ENCODE measurements around the gene IMPA2.

IMPA2 gene

GRCh38 chr18:12009581-12010140 lies 28.4 kb downstream of the IMPA2 start:
- FAIRE-seq = no peak

GRCh38 chr18:12010187-12010802 lies 29.0 kb downstream of the IMPA2 start:
- FAIRE-seq = no peak

DNA sequence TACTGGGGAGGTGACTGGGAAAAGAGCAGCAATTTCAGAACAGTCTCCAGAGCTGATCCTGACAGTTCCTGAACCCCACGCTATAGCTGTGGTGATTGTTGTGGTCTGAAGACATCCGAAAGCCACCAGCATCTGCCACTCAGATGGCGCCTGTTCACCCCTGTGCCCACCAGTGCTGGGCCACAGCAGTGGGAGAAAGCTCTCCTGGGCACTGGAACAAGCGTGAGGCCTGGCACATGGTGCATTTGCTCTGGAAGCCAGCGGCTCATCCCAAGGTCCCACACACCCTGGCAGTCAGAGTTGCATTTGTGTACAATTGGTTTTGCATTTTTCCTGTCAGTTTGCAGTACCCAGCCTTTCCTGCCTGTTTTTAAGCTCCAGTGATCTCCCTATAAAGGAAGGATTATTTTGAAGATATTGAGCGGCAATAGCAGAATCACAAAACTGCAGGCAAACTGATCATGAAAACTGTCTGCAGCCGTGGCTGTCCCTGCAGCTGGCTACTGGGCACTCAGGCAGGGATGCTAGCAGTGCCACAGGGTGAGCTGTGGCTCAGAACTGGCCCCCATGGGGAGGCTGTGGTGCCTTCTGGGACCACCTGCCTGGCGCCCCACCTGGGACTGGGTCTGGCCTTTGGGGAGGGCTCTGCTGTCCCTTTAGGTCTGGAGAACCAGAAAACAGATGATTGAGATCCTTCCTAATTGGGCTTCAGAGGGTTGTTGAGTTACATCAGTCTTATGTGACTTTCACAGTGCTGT lies 30.1 kb downstream of the IMPA2 start:
- FAIRE-seq = no peak

DNA sequence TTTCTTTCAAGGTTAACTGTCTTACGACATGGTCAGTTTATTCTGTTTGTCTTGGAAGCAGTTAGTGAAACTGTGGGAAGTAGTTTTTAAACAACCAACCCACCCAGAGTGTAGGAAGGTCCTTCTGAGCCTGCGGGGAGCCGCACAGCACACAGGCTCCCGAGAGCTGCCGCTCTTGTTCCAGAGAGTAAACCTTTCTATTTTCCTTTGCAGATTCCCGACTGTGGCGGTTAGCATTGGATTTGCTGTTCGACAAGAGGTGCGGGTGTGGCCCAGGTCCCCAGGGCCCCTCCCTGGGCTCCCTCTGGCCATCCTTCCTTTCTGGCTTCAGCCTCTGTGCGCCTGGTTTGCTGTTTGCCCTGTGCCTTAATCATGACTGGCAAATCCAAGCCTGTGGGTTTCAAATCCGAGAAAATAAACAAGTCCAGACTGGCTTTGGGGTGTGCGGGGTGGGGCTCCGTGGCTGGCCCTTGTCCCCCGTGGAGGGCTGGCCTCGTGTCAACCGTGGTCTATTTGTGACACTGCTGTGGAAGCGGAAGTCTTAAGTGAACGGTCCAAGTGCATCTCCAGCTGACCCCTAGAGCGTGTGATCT lies 30.7 kb downstream of the IMPA2 start:
- no peak for FAIRE-seq

DNA sequence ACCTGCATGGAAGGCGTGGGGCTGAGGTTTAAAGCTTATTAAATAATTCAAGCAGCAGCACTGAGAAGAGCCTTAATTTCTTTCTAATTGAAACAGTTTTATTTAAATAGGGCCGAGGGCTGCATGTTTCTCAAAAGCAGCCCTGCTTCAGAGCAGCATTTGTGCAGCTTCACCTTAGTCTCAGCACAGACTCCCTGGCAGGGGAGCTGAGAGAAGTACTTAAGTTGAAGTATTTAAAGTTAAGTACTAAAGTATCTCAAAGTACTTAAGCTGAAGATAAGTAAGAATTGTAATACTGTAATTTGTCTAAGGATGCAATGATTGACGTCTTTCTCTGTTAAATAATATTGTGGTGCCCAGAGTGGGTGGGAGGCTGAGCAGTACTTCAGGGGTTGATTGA lies 31.4 kb downstream of the IMPA2 start:
- no peak for FAIRE-seq

DNA sequence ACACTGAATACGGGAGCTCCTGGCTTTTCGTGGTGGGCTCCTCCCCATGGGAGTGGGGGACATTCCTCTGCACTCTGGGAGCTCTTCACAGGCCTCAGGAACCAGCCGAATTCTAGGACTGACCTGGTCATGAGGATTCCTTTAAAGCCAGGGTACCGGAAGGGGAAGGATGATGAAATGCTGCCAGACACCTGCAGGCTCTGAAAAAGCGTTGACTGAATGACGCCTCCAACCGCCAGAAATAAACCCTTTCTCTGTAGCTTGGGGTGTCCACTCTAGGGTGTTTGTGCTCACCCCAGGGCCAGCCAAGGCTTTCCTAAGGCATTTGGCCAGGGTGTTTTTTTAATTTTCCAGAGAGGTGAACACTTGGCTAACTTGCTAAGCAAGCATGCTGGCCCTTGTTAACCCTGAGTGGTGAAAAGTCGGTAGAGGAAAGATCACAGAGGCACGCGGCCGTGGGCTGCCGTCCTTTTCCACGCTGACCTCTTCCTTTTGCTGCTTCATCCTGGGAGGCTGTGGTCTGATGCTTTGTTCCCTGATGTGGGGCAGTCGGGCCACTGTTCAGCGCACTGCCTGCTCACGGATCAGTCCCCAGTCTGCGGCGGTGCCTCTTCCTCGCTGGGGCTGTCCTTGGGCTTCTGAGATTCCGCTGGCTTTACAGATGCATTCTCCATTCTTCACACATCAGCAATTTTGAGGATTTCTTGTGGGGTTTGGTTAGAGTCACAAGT lies 32.0 kb downstream of the IMPA2 start:
- no peak for FAIRE-seq

GRCh38 chr18:12014086-12014485 lies 32.8 kb downstream of the IMPA2 start:
- no peak for FAIRE-seq

DNA sequence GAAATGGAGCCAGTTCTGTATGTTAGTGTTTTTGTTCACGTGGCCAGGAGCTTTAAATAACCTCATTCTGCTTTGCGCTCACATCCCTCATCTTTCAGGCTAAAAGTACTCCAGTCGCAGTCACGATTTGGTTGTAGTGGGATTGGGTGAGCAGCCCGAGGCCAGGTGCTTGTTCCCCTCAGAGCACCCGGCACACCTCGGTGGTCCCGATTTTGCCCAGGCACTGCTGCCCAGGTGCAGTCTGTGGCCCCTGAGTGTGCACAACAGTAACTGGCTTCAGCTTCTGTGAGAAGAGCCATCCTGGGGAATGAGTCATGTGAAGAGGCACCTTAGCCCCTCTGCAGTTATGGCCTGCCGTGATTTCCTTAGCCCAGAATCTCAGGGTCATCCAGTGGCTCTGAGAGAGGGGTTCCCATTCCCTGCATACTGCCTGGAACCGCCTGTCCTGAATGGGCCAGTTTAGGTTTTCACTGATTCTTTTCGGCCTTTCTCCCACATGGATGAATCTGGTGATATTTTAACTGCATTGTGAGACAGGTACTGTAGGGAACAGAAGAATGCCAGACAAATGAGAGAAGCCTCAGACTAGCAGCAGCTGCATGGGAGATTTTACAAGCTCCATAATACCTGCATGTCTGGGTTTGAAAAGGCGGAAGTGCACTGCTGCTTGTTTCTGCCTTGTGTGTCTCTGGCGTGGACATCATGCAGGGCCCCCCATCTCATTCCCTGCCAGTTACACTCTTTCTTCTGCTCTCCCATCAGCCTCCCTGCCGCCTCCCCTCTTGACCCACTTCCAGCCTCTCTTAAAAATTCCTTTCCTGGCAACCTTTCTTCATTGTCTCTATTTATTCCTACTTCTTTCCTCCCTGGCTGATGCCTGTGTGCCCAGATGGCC lies 33.5 kb downstream of the IMPA2 start:
- FAIRE-seq = no peak

GRCh38 chr18:12015416-12016062 lies 34.2 kb downstream of the IMPA2 start:
- FAIRE-seq = no peak

GRCh38 chr18:12017081-12017480 lies 35.8 kb downstream of the IMPA2 start:
- FAIRE-seq = no peak

DNA sequence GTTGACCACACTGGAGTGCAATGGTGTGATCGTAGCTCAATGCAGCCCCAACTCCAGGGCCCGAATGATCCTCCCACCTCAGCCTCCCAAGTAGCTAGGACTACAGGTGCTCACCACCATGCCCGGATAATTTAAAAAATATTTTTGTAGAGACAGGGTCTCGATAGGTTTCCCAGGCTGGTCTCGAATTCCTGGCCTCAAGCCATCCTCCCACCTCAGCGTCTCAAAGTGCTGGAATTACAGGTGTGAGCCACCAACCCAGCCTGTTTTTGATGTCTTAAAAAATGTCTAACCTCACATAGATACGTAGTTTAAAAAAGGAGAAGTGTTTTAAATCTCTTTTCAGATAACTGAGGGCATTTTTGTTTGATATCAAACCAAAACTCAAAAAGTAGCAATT lies 37.6 kb downstream of the IMPA2 start:
- FAIRE-seq = no peak

- FAIRE-seq = no peak
Observed at GRCh38 chr18:12021077-12021476, 39.8 kb downstream of the IMPA2 start.

DNA sequence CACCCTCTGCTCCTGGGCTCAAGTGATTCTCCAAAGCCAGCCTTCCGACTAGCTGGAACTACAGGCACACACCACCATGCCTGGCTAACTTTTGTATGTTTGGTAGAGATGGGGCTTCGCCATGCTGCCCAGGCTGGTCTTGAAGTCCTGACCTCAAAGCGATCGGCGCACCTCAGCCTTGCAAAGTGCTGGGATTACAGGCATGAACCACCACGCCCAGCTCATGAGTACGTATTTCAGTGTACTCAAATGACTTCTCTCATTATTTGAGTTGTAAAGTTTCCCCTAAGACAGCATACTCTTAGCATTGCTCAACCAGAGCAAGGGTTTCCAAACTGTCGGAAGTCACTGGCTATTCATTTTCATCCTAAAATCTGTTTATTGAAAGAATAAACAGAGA lies 40.3 kb downstream of the IMPA2 start:
- no peak for FAIRE-seq

GRCh38 chr18:12023375-12023774 lies 42.1 kb downstream of the IMPA2 start:
- no peak for FAIRE-seq

DNA sequence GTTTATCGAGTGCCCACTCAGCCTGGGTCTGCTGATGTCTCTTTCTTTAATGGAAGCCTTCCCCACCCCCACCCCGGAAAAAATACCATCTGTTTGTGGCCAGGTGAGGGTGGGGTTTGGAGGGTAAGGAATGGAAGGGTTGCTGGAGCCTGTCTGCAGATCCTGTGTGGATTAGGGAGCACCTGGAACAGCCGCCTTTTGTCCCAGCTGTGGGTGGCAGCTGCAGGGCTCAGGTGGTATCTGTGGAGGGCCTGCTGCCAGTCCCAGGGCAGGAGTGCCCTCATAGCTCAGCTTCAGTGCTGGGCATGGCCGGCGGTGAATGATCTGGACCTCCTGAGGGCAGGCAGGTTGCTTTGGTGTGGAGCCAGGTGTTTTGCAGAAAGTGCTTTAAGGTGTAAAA lies 45.3 kb downstream of the IMPA2 start:
- FAIRE-seq = no peak

GRCh38 chr18:12027046-12027445 lies 45.7 kb downstream of the IMPA2 start:
- FAIRE-seq = no peak

DNA sequence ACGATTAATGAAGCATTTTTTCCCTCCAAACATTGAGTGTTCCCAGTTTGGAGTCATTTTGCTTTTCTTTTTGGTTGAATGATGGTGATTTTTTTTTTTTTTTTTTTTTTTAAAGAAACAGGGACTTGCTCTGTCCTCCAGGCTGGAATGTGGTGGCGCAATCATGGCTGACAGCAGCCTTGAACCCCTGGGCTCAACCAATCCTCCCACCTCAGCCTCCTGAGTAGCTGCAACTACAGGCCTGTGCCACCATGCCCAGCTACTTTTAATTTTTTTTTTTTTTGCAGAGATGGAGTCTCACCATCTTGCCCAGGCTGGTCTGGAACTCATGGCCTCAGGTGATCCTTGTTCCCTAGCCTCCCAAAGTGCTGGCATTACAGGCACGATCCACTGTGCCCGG lies 46.2 kb downstream of the IMPA2 start:
- FAIRE-seq = no peak

- FAIRE-seq = no peak
Observed at GRCh38 chr18:12028040-12028628, 46.8 kb downstream of the IMPA2 start.

DNA sequence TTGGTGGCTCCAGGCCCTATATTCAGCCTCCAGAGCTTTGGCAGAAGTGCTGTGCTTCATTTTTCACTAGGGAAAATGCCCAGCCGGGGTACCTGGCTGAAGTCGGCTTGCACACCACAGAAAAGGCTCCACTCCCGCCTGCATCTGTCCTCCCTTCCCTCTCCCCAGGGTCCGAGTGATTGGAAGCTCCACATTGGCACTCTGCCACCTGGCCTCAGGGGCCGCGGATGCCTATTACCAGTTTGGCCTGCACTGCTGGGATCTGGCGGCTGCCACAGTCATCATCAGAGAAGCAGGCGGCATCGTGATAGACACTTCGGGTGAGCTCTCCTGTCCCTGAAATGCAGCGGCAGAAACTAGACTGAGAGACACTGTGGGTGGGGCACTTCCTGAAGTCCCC lies 47.4 kb downstream of the IMPA2 start:
- no peak for FAIRE-seq

DNA sequence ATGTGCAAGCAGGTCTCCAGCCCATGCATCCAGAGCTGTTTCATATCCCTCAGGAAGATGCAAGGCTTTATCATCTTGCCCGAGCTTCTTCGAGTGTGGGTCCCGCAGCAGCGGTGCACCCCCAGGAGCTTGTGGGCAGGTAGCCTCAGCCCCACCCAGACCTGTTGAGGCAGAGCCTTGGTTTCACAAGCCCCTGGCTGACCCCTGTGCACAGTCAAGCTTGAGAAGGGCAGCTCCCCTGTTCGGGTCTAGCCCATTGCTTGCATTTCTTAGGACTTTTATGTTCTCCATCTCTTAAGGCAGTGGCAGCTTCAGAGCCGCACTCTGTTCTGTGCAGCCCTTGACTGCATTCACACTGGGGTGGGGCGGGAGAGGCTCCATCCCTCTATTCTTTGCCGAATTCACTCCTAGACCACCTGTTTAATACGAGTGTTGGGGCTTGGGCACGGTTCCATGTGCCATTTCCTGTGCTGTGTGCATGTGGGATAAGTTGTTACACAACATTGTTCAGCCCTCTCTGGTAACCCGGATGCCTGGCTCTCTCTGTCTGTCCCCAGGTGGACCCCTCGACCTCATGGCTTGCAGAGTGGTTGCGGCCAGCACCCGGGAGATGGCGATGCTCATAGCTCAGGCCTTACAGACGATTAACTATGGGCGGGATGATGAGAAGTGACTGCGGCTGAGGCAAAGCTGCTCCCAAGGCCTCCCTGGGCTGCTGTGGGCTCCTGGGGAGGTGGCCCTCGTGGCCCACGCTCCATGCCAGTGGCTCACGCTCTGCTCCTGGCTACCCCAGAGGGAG lies 48.7 kb downstream of the IMPA2 start:
- FAIRE-seq = no peak

Data from endometrium (tissue), 2 donors.